PC-3 (cell line): ENCODE data around the gene ACADL. TPM values are rescaled to one million over a fixed set of nuclear protein-coding genes. Genes with fewer than 3 reads are reported as not detected.

Experiments
- ATAC-seq: fragments of 200-7000 bp; cut with Tn5 transposase; 2 replicates; pipeline ENCODE4 v1.9.1; 2020; ENCODE audit warnings: mild to moderate bottlenecking, moderate library complexity
- BruUV-seq: library from RNA; stranded (reverse); fragments of 400-500 nt; replicated peaks from 2 replicates; lab custom pipeline; 2021; lab: Mats Ljungman, UMichigan
- CTCF ChIA-PET: fragments of 300-600 bp; sonication (Branson Sonifier 250); formaldehyde crosslinking; loops from one replicate; lab custom pipeline; 2022; ENCODE audit warnings: antibody characterized with exemption; lab: Charles Lee
- POLR2A ChIA-PET: fragments of 300-600 bp; sonication (Branson Sonifier 250); formaldehyde crosslinking; loops from one replicate; lab custom pipeline; 2022; ENCODE audit warnings: antibody characterized with exemption; ENCODE audit not compliant: unreplicated experiment; lab: Charles Lee
- DNase-seq: peaks from one replicate; pipeline ENCODE4 v3.0.0-alpha.2; 2015
- H2AFZ ChIP-seq: fragments of 300-600 bp; sonication (generic); 2 replicates; pipeline ENCODE4 v1.6.0; 2016; ENCODE audit warnings: antibody characterized with exemption, low read length
- H3F3A ChIP-seq: fragments of 300-600 bp; sonication (generic); one replicate; pipeline ENCODE4 v1.6.0; 2017; ENCODE audit warnings: antibody characterized with exemption, low read length, control low read depth, mild to moderate bottlenecking; ENCODE audit not compliant: unreplicated experiment
- H3K27ac ChIP-seq: fragments of 300-600 bp; sonication (generic); 2 replicates; pipeline ENCODE4 v1.5.1; 2016; ENCODE audit warnings: mild to moderate bottlenecking, low read length
- H3K27me3 ChIP-seq: fragments of 300-600 bp; sonication (generic); 2 replicates; pipeline ENCODE4 v1.6.1; 2016; ENCODE audit warnings: low read length, mixed read lengths
- H3K36me3 ChIP-seq: fragments of 300-600 bp; sonication (generic); 2 replicates; pipeline ENCODE4 v1.6.1; 2016; ENCODE audit warnings: low read depth, mixed run types, low read length, mixed read lengths
- H3K4me1 ChIP-seq: fragments of 300-600 bp; sonication (generic); 2 replicates; pipeline ENCODE4 v1.5.1; 2016; ENCODE audit warnings: low read length; ENCODE audit not compliant: insufficient read depth
- H3K4me2 ChIP-seq: fragments of 300-600 bp; sonication (generic); 2 replicates; pipeline ENCODE4 v1.6.0; 2016; ENCODE audit warnings: low read length
- H3K4me3 ChIP-seq: fragments of 300-600 bp; sonication (generic); 2 replicates; pipeline ENCODE4 v1.5.1; 2016; ENCODE audit warnings: mild to moderate bottlenecking, low read length, mixed read lengths
- H3K79me2 ChIP-seq: fragments of 300-600 bp; sonication (generic); 2 replicates; pipeline ENCODE4 v1.6.1; 2017; ENCODE audit warnings: low read length, mixed read lengths
- H3K9ac ChIP-seq: fragments of 300-600 bp; sonication (generic); 2 replicates; pipeline ENCODE4 v1.6.0; 2016; ENCODE audit warnings: mild to moderate bottlenecking, low read length
- H3K9me2 ChIP-seq: fragments of 300-600 bp; sonication (generic); replicated peaks from 2 replicates; pipeline ENCODE4 v1.6.1; 2016; ENCODE audit warnings: mixed run types, low read length, mixed read lengths
- H3K9me3 ChIP-seq: fragments of 300-600 bp; sonication (generic); 2 replicates; pipeline ENCODE4 v1.6.1; 2016; ENCODE audit warnings: low read length, mixed read lengths
- H4K20me1 ChIP-seq: fragments of 300-600 bp; sonication (generic); 2 replicates; pipeline ENCODE4 v1.6.1; 2016; ENCODE audit warnings: low read length, mixed read lengths
- CTCF ChIP-seq: fragments of 300-600 bp; sonication (generic); conservative IDR thresholded peaks from 2 replicates; pipeline ENCODE4 v1.5.1; 2017; ENCODE audit warnings: antibody characterized with exemption, low read depth, mild to moderate bottlenecking, low read length
- EZH2 ChIP-seq: fragments of 300-600 bp; sonication (generic); IDR thresholded peaks from one replicate; pipeline ENCODE4 v1.6.1; 2017; ENCODE audit warnings: antibody characterized with exemption, mild to moderate bottlenecking, low read length; ENCODE audit not compliant: unreplicated experiment
- EZH2phosphoT487 ChIP-seq: fragments of 300-600 bp; sonication (generic); IDR thresholded peaks from 2 replicates; pipeline ENCODE4 v1.6.1; 2018; ENCODE audit warnings: mild to moderate bottlenecking, antibody characterized with exemption, low read length, borderline replicate concordance
- intact Hi-C: fragments of 100-400 bp; cut with micrococcal nuclease; formaldehyde crosslinking; loops from 2 replicates; pipeline ENCODE4 v1.9.0; 2023
- total RNA-seq: library from RNA; depleted of rRNA; stranded (reverse); fragments of >200 nt; gene quantifications from 2 replicates; pipeline ENCODE4 v1.2.3, GENCODE V29; 2014

ACADL gene
- total RNA-seq, 1 experiment from 2014 or later, result 0.07 TPM

- H3K9me3 ChIP-seq, result no peaks in the 10 kb centered on the region
- peaks cover 12% of the 10 kb centered on the region for H3K27me3 ChIP-seq
- ATAC-seq, result no peak
- no peaks in the 10 kb centered on the region for H3F3A ChIP-seq
- no peak overlapping the region for H3K27ac ChIP-seq
- H3K4me1 ChIP-seq, result no peaks in the 10 kb centered on the region
- intact Hi-C loops, result loop anchor here (1.0 to 10.0 kb wide), 6 partner anchors 22 to 1790 kb away; partner anchors contain the start of gene PTH2R
- ChIA-PET CTCF (no interaction called here), POLR2A (no interaction called here)
- H3K4me3 ChIP-seq, result no peak overlapping the region
- no peaks in the 10 kb centered on the region for H3K36me3 ChIP-seq
- no peaks in the 10 kb centered on the region for H3K79me2 ChIP-seq
- H4K20me1 ChIP-seq, result no peaks in the 10 kb centered on the region
- H3K9ac ChIP-seq, result no peak overlapping the region
- H3K9me2 ChIP-seq, result no peaks in the 10 kb centered on the region
- TF ChIP-seq CTCF (peak; percentile 76), EZH2 (no peak)
- peak; percentile 60 for DNase-seq
- no peak overlapping the region for H3K4me2 ChIP-seq
- H2AFZ ChIP-seq, result no peak overlapping the region
- no TSS peak for BruUV-seq
Observed at GRCh38 chr2:210195101-210195852, 30.0 kb downstream of the ACADL start.

DNA sequence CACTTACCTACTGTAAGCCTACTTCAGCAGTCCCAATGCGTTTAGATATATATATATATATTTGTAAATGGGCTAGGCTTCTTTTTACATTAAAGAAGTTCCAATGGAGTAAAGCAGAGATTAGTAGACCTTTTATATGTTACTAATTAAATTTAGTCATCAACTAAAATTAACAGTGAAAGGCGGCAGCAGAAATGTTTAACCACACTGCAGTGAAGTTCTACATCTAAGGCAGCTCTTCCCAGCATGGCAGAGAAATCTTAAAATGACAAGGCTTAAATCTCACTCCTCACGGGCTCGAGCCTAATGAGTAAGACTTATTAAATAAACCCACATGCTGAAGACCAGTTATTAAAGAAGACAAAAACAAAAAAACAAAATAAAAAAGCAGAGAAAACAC, 34.9 kb downstream of the ACADL start:
- no peak for DNase-seq
- no peak for ATAC-seq
- Histone ChIP-seq H3K4me2 (no peak overlapping the region), H2AFZ (no peak overlapping the region), H4K20me1 (no peaks in the 10 kb centered on the region), H3K9me2 (no peaks in the 10 kb centered on the region), H3K27me3 (peaks cover 14% of the 10 kb centered on the region), H3F3A (no peaks in the 10 kb centered on the region), H3K36me3 (no peaks in the 10 kb centered on the region), H3K9me3 (no peaks in the 10 kb centered on the region), H3K79me2 (no peaks in the 10 kb centered on the region), H3K4me3 (no peak overlapping the region), H3K27ac (no peak overlapping the region), H3K9ac (no peak overlapping the region), H3K4me1 (no peaks in the 10 kb centered on the region)
- TF ChIP-seq CTCF, result no peak
- no peak for TF ChIP-seq EZH2
- no peak for TF ChIP-seq EZH2phosphoT487
- POLR2A ChIA-PET, result no interaction called here
- CTCF ChIA-PET, result no interaction called here
- no TSS peak for BruUV-seq
- intact Hi-C loops, result loop anchor here (10.0 kb wide), 3 partner anchors 616 to 1786 kb away; partner anchors contain the start of gene PTH2R

DNA sequence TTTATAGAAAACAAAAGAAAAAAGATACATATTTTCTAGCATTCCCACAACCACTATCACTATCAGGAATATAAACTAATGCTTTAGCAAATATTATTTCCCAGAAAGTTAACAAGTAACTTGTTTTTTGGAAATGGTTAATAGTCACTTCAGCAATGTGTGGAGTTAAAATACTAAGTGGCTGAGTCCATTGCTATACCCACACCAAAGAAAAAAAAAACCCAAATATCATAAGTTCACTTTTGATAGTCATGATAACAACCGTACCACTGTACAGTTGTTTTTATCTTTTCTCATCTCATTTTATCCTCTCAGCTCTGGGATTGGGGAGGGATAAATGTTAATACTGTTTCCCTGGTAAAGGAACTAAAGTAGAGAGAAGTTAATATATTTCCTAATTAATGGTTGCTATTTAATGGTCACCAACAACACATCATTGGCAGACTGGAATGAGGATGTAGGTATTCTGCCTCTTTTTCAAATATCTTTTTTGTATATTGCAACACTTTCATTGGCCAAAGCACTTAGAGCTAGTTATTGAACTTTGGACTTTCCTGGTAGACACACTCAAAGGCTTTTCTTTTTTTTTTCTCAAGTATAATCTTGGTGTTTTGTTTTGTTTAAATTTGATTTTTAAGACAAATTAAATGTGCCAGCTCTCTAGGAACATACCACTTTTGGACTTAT, 35.7 kb downstream of the ACADL start:
- no TSS peak for BruUV-seq
- no peak for DNase-seq

More for the DNA sequence above, 35.7 kb downstream of the ACADL start:
- ChIA-PET CTCF (no interaction called here), POLR2A (no interaction called here)
- no peak for ATAC-seq
- intact Hi-C loops, result loop anchor here (10.0 kb wide), 3 partner anchors 615 to 1785 kb away; partner anchors contain the start of gene PTH2R
- H3F3A ChIP-seq, result no peaks in the 10 kb centered on the region
- no peak overlapping the region for H3K4me2 ChIP-seq
- H3K9me2 ChIP-seq, result no peaks in the 10 kb centered on the region
- H3K4me3 ChIP-seq, result no peak overlapping the region
- H3K4me1 ChIP-seq, result no peaks in the 10 kb centered on the region
- no peaks in the 10 kb centered on the region for H4K20me1 ChIP-seq
- H2AFZ ChIP-seq, result no peak overlapping the region
- no peak for TF ChIP-seq EZH2phosphoT487
- no peaks in the 10 kb centered on the region for H3K36me3 ChIP-seq
- H3K27me3 ChIP-seq, result peaks cover 14% of the 10 kb centered on the region
- H3K9ac ChIP-seq, result no peak overlapping the region
- H3K79me2 ChIP-seq, result no peaks in the 10 kb centered on the region
- H3K9me3 ChIP-seq, result no peaks in the 10 kb centered on the region
- no peak overlapping the region for H3K27ac ChIP-seq
